GM18511 (cell line): ENCODE measurements around the gene TBC1D19.

ENCODE experiments used
- ATAC-seq: cut with Tn5 transposase; IDR thresholded peaks from one replicate; pipeline ENCODE4 v1.9.1; 2021; ENCODE audit warnings: mild to moderate bottlenecking, moderate library complexity; ENCODE audit not compliant: unreplicated experiment

The TBC1D19 gene

DNA sequence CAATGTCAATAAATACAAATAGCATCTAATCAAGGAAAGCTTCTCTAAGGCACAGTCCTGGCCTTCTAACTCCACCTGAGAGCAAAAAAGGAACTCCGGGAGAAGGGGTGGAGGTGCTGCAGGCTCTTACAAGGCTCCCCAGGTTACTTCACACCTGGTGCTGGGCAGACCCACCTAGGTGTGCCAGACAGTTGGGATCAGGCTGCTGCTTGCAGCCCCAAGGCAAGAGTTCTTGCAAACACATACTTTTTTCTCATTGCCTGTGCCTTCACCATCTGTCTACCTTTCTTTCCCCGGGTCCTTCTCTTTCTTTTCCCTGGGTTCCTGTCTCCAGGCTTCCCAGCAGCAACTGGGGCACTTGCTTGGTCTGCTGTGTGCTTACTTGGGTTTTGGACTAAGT lies 195.3 kb downstream of the TBC1D19 start:
- ATAC-seq = no peak

DNA sequence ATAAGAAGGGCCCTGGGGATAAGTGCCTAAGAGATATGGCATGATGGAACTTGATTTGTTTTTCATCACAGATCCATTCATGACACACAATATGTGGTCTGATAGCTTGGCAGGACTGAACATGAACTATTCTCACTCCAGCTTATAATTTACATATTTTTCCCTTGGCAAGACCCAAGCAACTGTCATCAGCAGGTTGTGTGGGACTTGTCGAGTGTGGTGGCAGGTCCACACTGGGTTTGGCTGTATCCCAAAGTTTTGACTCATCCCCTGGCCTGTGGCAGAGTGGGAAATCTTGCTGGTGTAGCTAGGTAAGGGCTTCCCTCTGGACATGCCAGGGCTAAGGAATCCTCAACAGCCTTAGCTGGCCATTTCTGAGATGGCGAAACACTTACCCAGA lies 195.8 kb downstream of the TBC1D19 start:
- ATAC-seq = no peak

GRCh38 chr4:26780539-26780938 lies 196.7 kb downstream of the TBC1D19 start:
- peak; percentile 91 for ATAC-seq

GRCh38 chr4:26782168-26782829 lies 198.4 kb downstream of the TBC1D19 start:
- no peak for ATAC-seq

- no peak for ATAC-seq
Observed at GRCh38 chr4:26782830-26783202, 198.9 kb downstream of the TBC1D19 start.

GRCh38 chr4:26784207-26784865 lies 200.5 kb downstream of the TBC1D19 start:
- no peak for ATAC-seq

DNA sequence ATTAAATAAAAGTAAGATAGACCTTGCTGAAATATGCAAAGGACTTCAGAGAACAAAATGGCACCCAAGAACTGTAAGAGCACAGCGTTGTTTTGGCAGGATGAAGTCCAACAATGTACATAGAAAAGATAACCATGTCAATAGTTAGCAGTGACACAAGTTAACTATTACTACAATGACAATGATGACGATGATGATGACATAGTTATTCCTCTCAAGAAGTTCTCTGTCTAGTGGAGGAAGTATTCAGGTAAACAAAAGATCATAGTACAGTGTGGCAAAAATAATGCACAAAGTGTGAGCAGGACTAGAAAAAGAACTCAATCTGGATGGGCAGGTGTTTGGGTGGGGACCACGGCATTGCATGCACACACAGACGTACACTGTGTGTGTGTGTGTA lies 201.4 kb downstream of the TBC1D19 start:
- ATAC-seq = no peak

GRCh38 chr4:26785810-26786209 lies 201.9 kb downstream of the TBC1D19 start:
- ATAC-seq = no peak

GRCh38 chr4:26786916-26787315 lies 203.0 kb downstream of the TBC1D19 start:
- ATAC-seq = peak; percentile 55

GRCh38 chr4:26787461-26788340 lies 203.8 kb downstream of the TBC1D19 start:
- ATAC-seq = peak; percentile 63

- peak; percentile 4 for ATAC-seq
Observed at GRCh38 chr4:26788341-26788733, 204.5 kb downstream of the TBC1D19 start.

GRCh38 chr4:26789208-26789607 lies 205.3 kb downstream of the TBC1D19 start:
- ATAC-seq = no peak

- no peak for ATAC-seq
Observed at GRCh38 chr4:26791346-26791745, 207.5 kb downstream of the TBC1D19 start.

GRCh38 chr4:26792639-26793038 lies 208.8 kb downstream of the TBC1D19 start:
- ATAC-seq = no peak

DNA sequence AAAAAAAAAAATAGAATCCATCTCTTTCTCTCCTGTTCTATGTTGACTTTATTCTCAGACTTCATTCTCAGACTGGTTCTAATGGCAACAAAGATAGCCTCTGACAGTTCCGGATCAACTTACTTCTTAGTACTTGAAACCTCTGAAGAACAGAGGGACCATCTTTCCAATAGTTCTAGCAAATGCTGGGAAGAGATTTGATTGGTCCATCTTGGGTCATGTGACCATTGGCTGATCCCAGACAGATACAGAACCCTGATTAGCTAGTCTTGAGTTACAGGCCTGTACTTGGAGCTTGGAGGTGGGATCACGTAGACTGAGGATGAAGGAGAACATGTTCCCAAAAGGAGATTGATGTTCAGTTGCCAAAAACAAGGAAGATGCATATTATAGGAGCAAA lies 209.9 kb downstream of the TBC1D19 start:
- no peak for ATAC-seq

GRCh38 chr4:26796081-26796480 lies 212.2 kb downstream of the TBC1D19 start:
- ATAC-seq = no peak

GRCh38 chr4:26802790-26803189 lies 218.9 kb downstream of the TBC1D19 start:
- no peak for ATAC-seq

GRCh38 chr4:26803211-26803861 lies 219.5 kb downstream of the TBC1D19 start:
- no peak for ATAC-seq

- no peak for ATAC-seq
Observed at GRCh38 chr4:26804451-26804850, 220.6 kb downstream of the TBC1D19 start.

DNA sequence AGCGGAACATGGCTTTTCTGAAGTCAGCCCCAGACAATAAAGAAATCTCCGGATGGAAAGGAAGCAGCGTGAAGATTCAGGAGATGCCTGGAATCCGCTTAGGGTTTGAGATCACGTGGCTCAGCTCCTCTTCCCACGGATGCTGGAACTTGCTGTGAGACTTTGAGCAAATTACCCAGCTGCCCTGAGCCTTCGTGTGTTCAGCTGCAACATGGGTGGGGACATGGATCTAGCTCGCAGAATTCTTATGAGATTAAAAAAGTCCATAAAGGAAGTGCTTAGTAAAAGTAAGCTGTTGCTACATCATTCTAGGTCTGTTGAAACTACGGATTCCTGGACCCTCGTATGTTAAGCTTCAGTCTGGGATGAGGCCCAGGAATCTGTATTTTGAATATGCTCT lies 221.0 kb downstream of the TBC1D19 start:
- ATAC-seq = no peak
